DMS 273 treated with DMSO at 0.1 percent for 48 hours (cell line): ENCODE measurements around the gene ATP7B.

Source experiments
- DNase-seq: peaks from one replicate; lab custom pipeline; 2025; lab: John Stamatoyannopoulos, UW

Gene ATP7B

GRCh38 chr13:51894239-51894638, 117.0 kb downstream of the ATP7B start:
- no peak for DNase-seq

DNA sequence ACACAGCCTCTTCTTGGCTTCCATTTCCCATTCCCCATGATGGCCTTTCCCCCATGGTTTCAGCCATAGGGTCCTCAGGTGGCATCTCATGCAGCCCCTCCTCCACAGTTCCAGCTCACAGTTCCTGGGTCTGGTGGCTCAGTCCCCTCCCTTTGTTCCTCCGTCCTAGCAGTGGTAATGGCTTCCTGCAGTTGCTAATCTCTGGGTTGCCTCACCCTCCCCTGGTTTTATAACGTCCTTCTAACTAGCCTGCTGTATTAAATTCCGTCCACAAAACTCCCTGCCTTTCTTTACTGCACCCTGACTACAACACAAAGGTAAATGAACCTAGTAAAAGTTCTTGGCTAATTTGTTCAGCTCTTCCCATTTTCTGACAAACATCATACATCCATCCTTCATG, 118.6 kb downstream of the ATP7B start:
- DNase-seq: no peak

GRCh38 chr13:51887468-51887867, 123.8 kb downstream of the ATP7B start:
- no peak for DNase-seq

DNA sequence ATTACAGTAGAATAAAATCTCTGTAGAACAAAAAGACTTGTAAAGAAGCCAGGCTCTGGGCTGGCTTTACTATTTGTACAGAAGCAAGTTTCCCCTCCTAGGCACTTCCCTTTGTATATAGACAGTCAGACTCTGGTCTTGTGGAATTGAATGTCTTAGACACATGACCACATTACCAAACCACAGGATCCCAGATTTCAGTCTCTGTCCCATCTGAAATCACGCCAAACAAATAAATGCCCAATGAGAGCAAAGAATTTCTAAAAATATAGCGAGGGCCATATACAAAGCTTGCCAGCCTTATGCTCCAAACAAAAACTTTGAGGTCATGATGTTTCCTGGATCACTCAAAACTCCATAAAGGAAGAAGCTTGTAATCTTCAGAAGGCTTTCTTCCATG, 125.6 kb downstream of the ATP7B start:
- no peak for DNase-seq

DNA sequence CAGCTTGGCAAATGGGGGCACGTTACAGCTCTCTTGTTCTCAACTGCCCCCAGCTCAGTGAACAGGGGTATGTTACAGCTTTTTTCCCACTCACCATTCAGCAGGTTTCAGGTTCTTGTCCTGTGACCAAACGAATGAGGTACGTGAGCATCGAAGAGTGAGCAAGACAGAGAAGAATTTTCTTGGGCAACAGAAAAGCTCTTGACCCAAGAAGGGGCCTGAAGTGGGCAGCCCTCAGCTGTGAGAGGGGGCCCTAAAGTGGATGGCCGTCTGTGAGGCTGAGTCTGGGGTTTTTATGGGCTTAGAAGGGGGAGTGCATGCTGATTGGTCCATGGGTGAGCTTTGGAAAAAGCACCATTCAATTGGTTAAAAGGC, 128.0 kb downstream of the ATP7B start:
- no peak for DNase-seq
